Parathyroid adenoma (tissue), 2 donors: Measurements from ENCODE around the gene SCARB1.

Source experiments
- H2AFZ ChIP-seq: fragments of 300-600 bp; sonication (generic); one replicate; pipeline ENCODE4 v1.7.0; 2017; ENCODE audit warnings: antibody characterized with exemption, mild to moderate bottlenecking
- H3K27ac ChIP-seq: fragments of 300-600 bp; sonication (generic); one replicate; pipeline ENCODE4 v1.7.0; 2017
- H3K27me3 ChIP-seq: fragments of 300-600 bp; sonication (generic); one replicate; pipeline ENCODE4 v1.7.0; 2017; ENCODE audit warnings: low read length; ENCODE audit not compliant: control insufficient read depth, insufficient read depth
- H3K36me3 ChIP-seq: fragments of 300-600 bp; sonication (generic); one replicate; pipeline ENCODE4 v1.7.0; 2017; ENCODE audit warnings: low read length; ENCODE audit not compliant: control insufficient read depth, insufficient read depth
- H3K4me1 ChIP-seq: fragments of 300-600 bp; sonication (generic); one replicate; pipeline ENCODE4 v1.7.0; 2017; ENCODE audit warnings: control low read depth
- H3K4me2 ChIP-seq: fragments of 300-600 bp; sonication (generic); one replicate; pipeline ENCODE4 v1.7.0; 2017; ENCODE audit warnings: low read length
- H3K4me3 ChIP-seq: fragments of 300-600 bp; sonication (generic); one replicate; pipeline ENCODE4 v1.7.0; 2017; ENCODE audit warnings: low read depth, low read length
- H3K79me2 ChIP-seq: fragments of 300-600 bp; sonication (generic); one replicate; pipeline ENCODE4 v1.7.0; 2017; ENCODE audit warnings: control low read depth
- H3K9ac ChIP-seq: fragments of 300-600 bp; sonication (generic); one replicate; pipeline ENCODE4 v1.7.0; 2017; ENCODE audit warnings: mild to moderate bottlenecking
- H3K9me3 ChIP-seq: fragments of 300-600 bp; sonication (generic); one replicate; pipeline ENCODE4 v1.7.0; 2017; ENCODE audit warnings: low read length; ENCODE audit not compliant: control insufficient read depth
- TF ChIP-seq, protein P1 (sequence below): fragments of 300-600 bp; sonication (generic); IDR thresholded peaks from one replicate; pipeline ENCODE4 v1.7.0; 2017; ENCODE audit warnings: antibody characterized with exemption, mild to moderate bottlenecking
- donor health status: primary hyperparathyroidism.

Gene SCARB1

DNA sequence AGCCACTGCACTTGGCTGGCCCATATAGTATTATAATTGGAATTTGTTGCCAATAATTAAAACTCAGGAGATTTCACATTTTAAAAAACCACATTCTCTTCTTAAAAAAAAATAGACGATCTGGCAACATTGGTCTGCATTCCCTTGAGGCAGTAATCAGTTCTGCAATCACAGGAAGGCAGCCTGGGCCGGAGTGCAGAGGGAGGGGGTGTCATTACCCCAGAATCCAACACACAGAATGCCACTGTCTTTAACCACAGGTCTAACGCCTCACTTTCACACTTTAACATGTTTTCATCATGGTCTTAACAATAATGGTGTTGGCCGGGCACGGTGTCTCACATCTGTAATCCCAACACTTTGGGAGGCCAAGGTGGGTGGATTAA, 100.1 kb downstream of the SCARB1 start:
- peaks cover under 1% of the 10 kb centered on the region for H3K4me1 ChIP-seq
- H3K9me3 ChIP-seq: no peaks in the 10 kb centered on the region
- no peaks in the 10 kb centered on the region for H3K36me3 ChIP-seq
- no peak overlapping the region for H3K4me2 ChIP-seq
- TF ChIP-seq, protein P1, sequence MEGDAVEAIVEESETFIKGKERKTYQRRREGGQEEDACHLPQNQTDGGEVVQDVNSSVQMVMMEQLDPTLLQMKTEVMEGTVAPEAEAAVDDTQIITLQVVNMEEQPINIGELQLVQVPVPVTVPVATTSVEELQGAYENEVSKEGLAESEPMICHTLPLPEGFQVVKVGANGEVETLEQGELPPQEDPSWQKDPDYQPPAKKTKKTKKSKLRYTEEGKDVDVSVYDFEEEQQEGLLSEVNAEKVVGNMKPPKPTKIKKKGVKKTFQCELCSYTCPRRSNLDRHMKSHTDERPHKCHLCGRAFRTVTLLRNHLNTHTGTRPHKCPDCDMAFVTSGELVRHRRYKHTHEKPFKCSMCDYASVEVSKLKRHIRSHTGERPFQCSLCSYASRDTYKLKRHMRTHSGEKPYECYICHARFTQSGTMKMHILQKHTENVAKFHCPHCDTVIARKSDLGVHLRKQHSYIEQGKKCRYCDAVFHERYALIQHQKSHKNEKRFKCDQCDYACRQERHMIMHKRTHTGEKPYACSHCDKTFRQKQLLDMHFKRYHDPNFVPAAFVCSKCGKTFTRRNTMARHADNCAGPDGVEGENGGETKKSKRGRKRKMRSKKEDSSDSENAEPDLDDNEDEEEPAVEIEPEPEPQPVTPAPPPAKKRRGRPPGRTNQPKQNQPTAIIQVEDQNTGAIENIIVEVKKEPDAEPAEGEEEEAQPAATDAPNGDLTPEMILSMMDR: no peak
- no peaks in the 10 kb centered on the region for H3K79me2 ChIP-seq
- no peak overlapping the region for H3K9ac ChIP-seq
- no peak overlapping the region for H2AFZ ChIP-seq
- no peaks in the 10 kb centered on the region for H3K27me3 ChIP-seq
- H3K4me3 ChIP-seq: no peak overlapping the region
- H3K27ac ChIP-seq: no peak overlapping the region

DNA sequence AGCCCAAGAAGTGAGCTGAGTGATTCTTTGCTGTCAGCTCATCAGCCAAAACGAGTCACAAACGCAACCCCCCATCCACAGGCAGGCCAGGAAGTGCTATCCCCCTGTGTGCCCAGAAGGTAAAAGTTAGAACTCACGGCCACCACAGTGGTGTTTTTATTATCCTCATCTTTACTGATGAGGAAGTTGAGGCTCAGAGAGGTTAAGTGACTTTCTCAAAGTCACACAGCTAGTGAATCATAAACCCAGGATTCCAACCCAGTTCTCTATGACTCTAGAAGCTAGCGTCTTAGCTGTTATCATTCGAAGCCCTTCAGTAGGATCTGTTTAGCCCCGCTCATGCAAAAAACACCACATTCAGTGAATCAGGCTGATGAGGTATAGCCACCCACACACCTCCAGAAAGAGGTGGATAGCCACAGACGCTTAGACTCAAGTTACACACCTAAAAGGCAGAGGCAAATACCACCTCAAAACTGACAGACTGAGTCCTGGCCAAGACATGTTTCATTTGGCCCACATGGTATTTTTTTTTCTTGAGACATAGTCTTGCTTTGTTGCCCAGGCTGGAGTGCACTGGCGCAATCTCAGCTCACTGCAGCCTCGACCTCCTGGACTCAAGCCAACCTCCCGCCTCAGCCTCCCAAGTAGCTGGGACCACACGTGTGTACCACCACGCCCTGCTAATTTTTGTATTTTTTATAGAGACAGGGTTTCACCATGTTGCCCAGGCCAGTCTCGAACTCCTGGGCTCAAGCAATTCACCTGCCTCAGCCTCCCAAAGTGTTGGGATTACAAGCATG, 100.7 kb downstream of the SCARB1 start:
- Histone ChIP-seq H3K9ac (no peak overlapping the region), H3K27me3 (no peaks in the 10 kb centered on the region), H2AFZ (no peak overlapping the region), H3K4me1 (peaks cover 6% of the 10 kb centered on the region), H3K4me3 (no peak overlapping the region), H3K79me2 (no peaks in the 10 kb centered on the region), H3K36me3 (no peaks in the 10 kb centered on the region), H3K9me3 (no peaks in the 10 kb centered on the region), H3K27ac (no peak overlapping the region), H3K4me2 (no peak overlapping the region)
- TF ChIP-seq, protein P1: no peak

DNA sequence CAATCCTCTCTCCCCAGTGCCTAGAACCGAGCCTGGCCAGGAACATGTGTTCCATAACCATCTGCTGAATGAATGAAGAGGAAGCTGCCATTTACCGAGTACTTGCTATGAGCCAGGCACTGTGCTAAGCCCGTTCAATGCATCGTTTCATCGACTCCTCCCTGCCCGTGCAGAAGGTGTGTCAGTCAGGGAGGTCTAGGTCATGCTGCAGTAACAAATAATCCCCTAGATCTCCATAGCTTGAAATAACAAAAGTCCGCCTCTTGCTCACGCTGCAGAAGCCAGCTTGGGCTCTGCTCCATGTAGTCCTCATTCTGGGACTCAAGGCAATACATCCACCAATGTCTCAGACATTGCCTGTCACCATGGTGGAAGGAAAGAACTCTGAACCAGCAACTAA, 101.3 kb downstream of the SCARB1 start:
- no peak overlapping the region for H3K27ac ChIP-seq
- no peak overlapping the region for H3K9ac ChIP-seq
- peaks cover 6% of the 10 kb centered on the region for H3K4me1 ChIP-seq
- H3K4me3 ChIP-seq: no peak overlapping the region
- no peak overlapping the region for H2AFZ ChIP-seq
- no peaks in the 10 kb centered on the region for H3K36me3 ChIP-seq
- no peak overlapping the region for H3K4me2 ChIP-seq
- TF ChIP-seq, protein P1: no peak
- no peaks in the 10 kb centered on the region for H3K9me3 ChIP-seq
- no peaks in the 10 kb centered on the region for H3K79me2 ChIP-seq
- H3K27me3 ChIP-seq: no peaks in the 10 kb centered on the region

DNA sequence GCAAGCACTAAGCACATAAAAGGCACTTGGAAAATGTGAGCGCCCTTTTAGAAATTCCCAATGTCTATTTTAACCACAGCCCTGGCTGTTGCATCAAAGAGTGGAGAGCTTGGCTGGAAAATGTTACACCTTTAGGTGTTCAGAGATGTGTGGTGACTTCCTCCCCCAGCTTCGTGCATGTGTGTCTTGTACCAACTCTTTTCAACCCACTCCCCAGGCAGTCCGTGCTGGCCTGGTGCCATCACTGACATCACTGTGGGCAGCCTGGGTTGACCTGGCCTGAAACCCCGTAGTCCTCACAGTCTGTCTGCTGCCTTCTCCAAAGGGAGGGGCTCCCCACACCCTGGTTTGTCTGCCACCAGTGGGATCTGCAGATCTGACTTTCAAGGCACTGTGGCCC, 101.8 kb downstream of the SCARB1 start:
- Histone ChIP-seq H2AFZ (no peak overlapping the region), H3K4me2 (no peak overlapping the region), H3K27me3 (no peaks in the 10 kb centered on the region), H3K9me3 (no peaks in the 10 kb centered on the region), H3K36me3 (no peaks in the 10 kb centered on the region), H3K4me1 (peaks cover 6% of the 10 kb centered on the region), H3K27ac (no peak overlapping the region), H3K4me3 (no peak overlapping the region), H3K9ac (no peak overlapping the region), H3K79me2 (no peaks in the 10 kb centered on the region)
- TF ChIP-seq, protein P1: no peak

DNA sequence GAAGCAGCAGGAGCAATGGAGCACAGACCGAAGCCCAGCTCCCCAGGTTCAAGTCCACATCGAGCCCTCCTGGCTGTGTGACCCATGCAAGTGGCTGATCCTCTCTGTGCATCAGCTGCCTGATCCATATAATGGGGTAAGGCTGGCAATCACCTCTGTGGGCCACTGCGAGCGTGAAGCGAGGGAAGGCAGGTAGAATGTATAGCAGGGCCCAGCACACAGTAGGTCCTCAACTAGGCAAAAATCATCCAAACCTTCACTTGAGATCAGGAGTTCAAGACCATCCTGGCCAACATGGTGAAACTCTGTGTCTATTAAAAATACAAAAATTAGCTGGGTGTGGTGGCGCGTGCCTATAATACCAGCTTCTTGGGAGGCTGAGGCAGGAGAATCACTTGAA, 102.6 kb downstream of the SCARB1 start:
- Histone ChIP-seq H2AFZ (no peak overlapping the region), H3K4me1 (peaks cover 6% of the 10 kb centered on the region), H3K36me3 (no peaks in the 10 kb centered on the region), H3K9ac (no peak overlapping the region), H3K79me2 (no peaks in the 10 kb centered on the region), H3K4me2 (no peak overlapping the region), H3K9me3 (no peaks in the 10 kb centered on the region), H3K27ac (no peak overlapping the region), H3K4me3 (no peak overlapping the region), H3K27me3 (no peaks in the 10 kb centered on the region)
- TF ChIP-seq, protein P1: no peak
